Measurements from ENCODE around the gene HLA-F.
A peak's percentile ranks its signal among the peaks of the same experiment; 100 is the strongest.

The HLA-F gene

GRCh38 chr6:29705389-29706231, 17.6 kb upstream of the HLA-F start:
- TF ChIP-seq CTCF (IDR thresholded peaks at IDR 0.05) = peak; percentile 26
- Histone ChIP-seq H3K27ac (no peak overlapping the region), H3K4me3 (no peak overlapping the region)
- DNase-seq (ENCODE audit: low spot score) = peak; percentile 69

- no peak overlapping the region for H3K4me3 ChIP-seq
- DNase-seq (ENCODE audit: low spot score) = peak; percentile 54
- H3K27ac ChIP-seq = no peak overlapping the region
- TF ChIP-seq CTCF (IDR thresholded peaks at IDR 0.05) = no peak
Observed at GRCh38 chr6:29708432-29709179, 14.6 kb upstream of the HLA-F start.

GRCh38 chr6:29709188-29709587, 14.0 kb upstream of the HLA-F start:
- no peak for TF ChIP-seq CTCF (IDR thresholded peaks at IDR 0.05)
- peak; percentile 65 for DNase-seq (ENCODE audit: low spot score)
- Histone ChIP-seq H3K27ac (no peak overlapping the region), H3K4me3 (no peak overlapping the region)

DNA sequence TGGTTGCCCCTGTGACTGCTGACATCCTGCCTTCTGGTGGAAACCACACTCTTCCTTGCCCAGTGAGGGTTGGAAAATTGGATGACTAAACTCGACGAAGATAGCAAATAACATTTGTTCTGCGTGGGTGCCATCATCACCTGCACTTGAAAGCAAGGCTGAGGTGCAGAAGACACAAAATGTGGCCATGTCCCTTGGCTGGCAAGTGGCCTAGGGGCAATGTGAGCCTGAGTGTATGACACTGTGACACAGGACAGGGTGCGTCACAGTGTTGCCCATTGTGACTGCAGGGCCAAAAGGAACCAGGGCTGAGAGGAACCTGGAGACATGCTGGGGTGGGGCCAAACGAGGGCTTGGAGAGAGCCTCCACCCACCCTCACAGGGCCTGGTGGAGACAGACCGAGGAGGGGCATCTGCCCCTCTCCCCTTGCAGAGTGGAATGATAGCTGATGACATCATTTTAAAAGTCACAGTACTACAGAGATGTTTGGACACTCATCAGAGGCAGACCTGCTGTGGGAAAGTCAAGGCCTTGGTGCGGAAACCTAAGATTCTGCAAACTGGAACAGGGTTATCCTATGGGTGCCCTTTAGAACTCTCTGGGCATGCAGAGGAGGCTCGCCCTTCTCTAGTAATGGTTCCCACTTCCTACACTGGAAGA, 12.8 kb upstream of the HLA-F start:
- H3K4me3 ChIP-seq = no peak overlapping the region
- peak; percentile 60 for DNase-seq (ENCODE audit: low spot score)
- no peak overlapping the region for H3K27ac ChIP-seq
- TF ChIP-seq CTCF (IDR thresholded peaks at IDR 0.05) = no peak

GRCh38 chr6:29720863-29721262, 2.4 kb upstream of the HLA-F start:
- H3K4me3 ChIP-seq = no peak overlapping the region
- DNase-seq (ENCODE audit: low spot score) = no peak
- H3K27ac ChIP-seq = no peak overlapping the region
- TF ChIP-seq CTCF (IDR thresholded peaks at IDR 0.05) = no peak

- no peak for DNase-seq (ENCODE audit: low spot score)
- peak overlapping the region; percentile 92 to 95 for H3K27ac ChIP-seq
- peak overlapping the region; percentile 99 for H3K4me3 ChIP-seq
- no peak for TF ChIP-seq CTCF (IDR thresholded peaks at IDR 0.05)
Observed at GRCh38 chr6:29723666-29724588, 693 bp downstream of the HLA-F start.
